ENCODE data around the gene RPA1.

Gene RPA1

DNA sequence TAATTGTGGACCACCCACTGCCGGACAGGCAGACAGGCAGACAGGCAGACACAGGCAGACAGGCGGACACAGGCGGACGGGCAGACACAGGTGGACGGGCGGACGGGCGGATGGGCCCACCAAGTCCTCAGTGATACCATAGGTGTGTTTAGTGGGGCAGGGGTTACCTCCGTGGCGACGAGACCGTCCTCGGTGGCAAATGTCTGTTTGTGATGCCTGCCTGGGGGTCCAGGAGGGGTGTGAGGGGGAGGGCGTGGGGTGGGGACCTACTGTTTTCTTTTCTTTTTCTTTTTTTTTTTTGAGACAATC lies 118.7 kb downstream of the RPA1 start:
- TF ChIP-seq POLR2A (IDR thresholded peaks at IDR 0.05; ENCODE audit: low read depth, low read length) (no peak), POLR2AphosphoS5 (IDR thresholded peaks at IDR 0.05; ENCODE audit: low read depth, low read length) (no peak), TAF1 (IDR thresholded peaks at IDR 0.05; ENCODE audit: borderline replicate concordance, low read depth, low read length) (no peak)
- no peak for FAIRE-seq
- DNase-seq (ENCODE audit: insufficient read length) = no peak
